Activated T-helper 1 cell treated with anti-CD3 and anti-CD28 coated beads, Interleukin-12 subunit alpha, Interleukin-12 subunit beta, Interleukin-2, Interleukin-4 antibody, amounts not matched to agents 30 ng/mL and 10 ng/mL and 1 ng/mL, durations not matched to agents 14 hours and 24 hours and 36 hours (primary cell): Measurements from ENCODE around the gene POU3F1. TPM values are rescaled to one million over a fixed set of nuclear protein-coding genes. Genes with fewer than 3 reads are reported as not detected.

Experiments
- DNase-seq: peaks from one replicate; pipeline ENCODE4 v3.0.0; 2021; ENCODE audit warnings: low spot score
- H3K27ac Mint-ChIP-seq: one replicate; pipeline ENCODE4 v1.8.0; 2021; ENCODE audit warnings: mild to moderate bottlenecking, mixed read lengths
- H3K27me3 Mint-ChIP-seq: one replicate; pipeline ENCODE4 v1.8.0; 2022; ENCODE audit warnings: mild to moderate bottlenecking, moderate library complexity, mixed read lengths; ENCODE audit not compliant: insufficient read depth
- H3K36me3 Mint-ChIP-seq: one replicate; pipeline ENCODE4 v1.8.0; 2021; ENCODE audit warnings: low read depth, mixed read lengths
- H3K4me1 Mint-ChIP-seq: one replicate; pipeline ENCODE4 v1.8.0; 2021; ENCODE audit warnings: low read depth, mixed read lengths
- H3K4me3 Mint-ChIP-seq: one replicate; pipeline ENCODE4 v1.8.0; 2021; ENCODE audit warnings: mild to moderate bottlenecking, moderate library complexity, mixed read lengths
- H3K9me3 Mint-ChIP-seq: one replicate; pipeline ENCODE4 v1.8.0; 2021; ENCODE audit warnings: mixed read lengths
- intact Hi-C: fragments of 100-400 bp; cut with micrococcal nuclease; formaldehyde crosslinking; loops from one replicate; pipeline ENCODE4 v1.15.1; 2024
- total RNA-seq: library from RNA; stranded (reverse); gene quantifications from 2 replicates; pipeline ENCODE4 v1.2.3, GENCODE V29; 2022

POU3F1 gene
- total RNA-seq = 1.5 and 1.8 TPM in 2 replicates

GRCh38 chr1:38046333-38046883 lies at the start of gene POU3F1:
POU3F1 (minus strand) TSS chr1:38046793; CDS start chr1:38046743, 50 bp downstream.
- intact Hi-C loops = no loop called here
- Mint-ChIP-seq H3K9me3 (no peaks in the 10 kb centered on the region), H3K27me3 (peaks cover 44% of the 10 kb centered on the region), H3K4me1 (no peaks in the 10 kb centered on the region), H3K36me3 (no peaks in the 10 kb centered on the region), H3K27ac (no peak within 1 kb of the TSS), H3K4me3 (peak within 1 kb of the TSS; percentile 84)
- no peak for DNase-seq

GRCh38 chr1:38095454-38095931 lies 48.9 kb upstream of the POU3F1 start:
- Mint-ChIP-seq H3K4me3 (no peak overlapping the region), H3K36me3 (no peaks in the 10 kb centered on the region), H3K27ac (no peak overlapping the region), H3K9me3 (no peaks in the 10 kb centered on the region), H3K4me1 (no peaks in the 10 kb centered on the region), H3K27me3 (peaks cover 16% of the 10 kb centered on the region)
- intact Hi-C loops = no loop called here
- DNase-seq = no peak

GRCh38 chr1:38094711-38095290 lies 48.2 kb upstream of the POU3F1 start:
- no peaks in the 10 kb centered on the region for H3K36me3 Mint-ChIP-seq
- H3K9me3 Mint-ChIP-seq = no peaks in the 10 kb centered on the region
- no peak for DNase-seq
- H3K27me3 Mint-ChIP-seq = peaks cover 16% of the 10 kb centered on the region
- no peaks in the 10 kb centered on the region for H3K4me1 Mint-ChIP-seq
- H3K4me3 Mint-ChIP-seq = no peak overlapping the region
- intact Hi-C loops = no loop called here
- no peak overlapping the region for H3K27ac Mint-ChIP-seq

DNA sequence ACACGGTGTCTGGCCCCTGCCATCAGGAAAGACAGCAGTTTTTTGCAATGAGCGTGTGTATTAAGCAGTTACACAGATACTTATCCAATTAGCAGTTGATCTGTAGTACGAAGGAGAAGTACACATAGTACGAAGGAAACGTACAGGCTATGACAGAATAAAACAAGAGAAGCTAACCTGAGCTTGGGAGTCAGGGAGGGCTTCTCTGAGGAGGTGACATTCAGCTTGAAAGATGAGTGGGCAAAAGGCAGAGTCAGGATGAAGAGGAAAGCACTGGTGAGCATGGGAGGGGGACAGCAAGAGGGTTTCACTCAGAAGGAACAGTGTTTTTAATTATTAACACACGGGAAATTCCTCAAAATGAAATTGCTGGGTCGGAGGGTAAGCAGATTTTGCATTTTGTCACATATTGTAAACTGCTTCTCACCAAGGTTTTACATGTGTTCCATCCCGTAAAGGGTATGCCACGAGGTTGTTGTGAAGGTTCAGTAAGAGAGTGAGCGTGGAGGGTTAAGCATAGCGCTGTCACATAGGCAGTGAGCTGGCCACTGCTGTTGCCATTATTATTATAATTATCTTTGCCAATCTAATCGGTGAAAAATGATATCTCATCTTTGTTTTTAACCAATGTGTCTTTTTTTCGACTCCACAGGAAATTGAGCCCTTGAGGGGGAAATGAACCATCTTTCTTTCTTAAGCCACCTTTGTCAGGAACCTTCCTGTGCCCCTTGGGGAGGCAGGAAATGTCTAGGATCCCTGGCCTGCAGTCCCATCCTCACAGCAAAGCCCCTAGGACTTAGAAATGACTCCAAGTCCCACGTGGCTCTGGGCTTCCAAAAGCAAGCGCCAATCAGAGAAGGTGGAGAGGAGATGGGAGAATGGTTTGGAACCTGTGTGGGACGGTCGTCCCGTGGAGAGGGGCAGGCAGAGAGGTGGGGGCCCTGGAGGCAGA lies 47.3 kb upstream of the POU3F1 start:
- Mint-ChIP-seq H3K4me3 (no peak overlapping the region), H3K9me3 (no peaks in the 10 kb centered on the region), H3K4me1 (no peaks in the 10 kb centered on the region), H3K36me3 (no peaks in the 10 kb centered on the region), H3K27me3 (peaks cover 16% of the 10 kb centered on the region), H3K27ac (no peak overlapping the region)
- DNase-seq = no peak
- intact Hi-C loops = no loop called here

DNA sequence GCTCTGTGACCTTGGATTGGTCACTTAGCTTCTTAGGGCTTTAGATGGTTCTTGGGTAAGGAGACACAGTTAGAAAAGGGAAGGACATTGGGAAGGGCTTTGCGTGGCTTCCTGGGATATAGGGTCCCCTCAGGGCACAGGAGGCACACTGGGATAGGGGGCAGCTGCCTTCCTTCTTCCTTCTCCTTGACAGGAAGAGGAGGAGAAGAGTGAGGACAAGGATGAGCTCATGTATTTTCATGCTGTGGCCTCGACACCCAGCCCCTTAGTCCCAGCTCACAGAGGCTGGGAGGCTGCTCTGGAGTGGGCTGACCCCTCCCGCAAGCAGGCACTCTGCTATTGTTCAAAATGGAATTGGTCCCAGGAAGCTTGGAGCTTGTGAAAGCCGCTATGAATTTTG lies 45.7 kb upstream of the POU3F1 start:
- intact Hi-C loops = no loop called here
- DNase-seq = no peak
- Mint-ChIP-seq H3K36me3 (no peaks in the 10 kb centered on the region), H3K4me1 (no peaks in the 10 kb centered on the region), H3K4me3 (no peak overlapping the region), H3K9me3 (no peaks in the 10 kb centered on the region), H3K27ac (no peak overlapping the region), H3K27me3 (peaks cover 21% of the 10 kb centered on the region)

DNA sequence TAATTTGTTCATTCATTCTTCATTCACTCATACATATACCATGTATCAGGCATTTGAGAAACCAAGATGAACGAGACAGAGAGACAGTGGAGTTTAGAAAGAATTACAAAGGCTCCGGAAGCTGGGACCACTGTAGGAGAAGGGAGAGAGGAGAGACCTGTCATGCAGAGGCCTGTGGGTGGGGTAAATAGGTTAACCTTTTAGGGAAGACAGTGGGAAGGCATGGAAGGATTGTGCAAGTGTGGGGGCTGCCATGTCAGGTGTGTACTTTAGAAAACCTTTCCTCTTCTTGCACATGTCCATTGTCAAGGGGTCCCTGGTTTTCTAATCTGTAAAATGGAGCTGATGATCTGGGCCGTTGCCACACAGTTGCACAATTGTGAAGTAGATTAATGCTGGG lies 44.2 kb upstream of the POU3F1 start:
- intact Hi-C loops = no loop called here
- Mint-ChIP-seq H3K4me1 (no peaks in the 10 kb centered on the region), H3K4me3 (no peak overlapping the region), H3K9me3 (no peaks in the 10 kb centered on the region), H3K27ac (no peak overlapping the region), H3K36me3 (no peaks in the 10 kb centered on the region), H3K27me3 (peaks cover 22% of the 10 kb centered on the region)
- no peak for DNase-seq

GRCh38 chr1:38089712-38090360 lies 43.2 kb upstream of the POU3F1 start:
- no peak for DNase-seq
- Mint-ChIP-seq H3K27me3 (peaks cover 22% of the 10 kb centered on the region), H3K4me3 (no peak overlapping the region), H3K4me1 (no peaks in the 10 kb centered on the region), H3K36me3 (no peaks in the 10 kb centered on the region), H3K27ac (no peak overlapping the region), H3K9me3 (no peaks in the 10 kb centered on the region)
- intact Hi-C loops = no loop called here

DNA sequence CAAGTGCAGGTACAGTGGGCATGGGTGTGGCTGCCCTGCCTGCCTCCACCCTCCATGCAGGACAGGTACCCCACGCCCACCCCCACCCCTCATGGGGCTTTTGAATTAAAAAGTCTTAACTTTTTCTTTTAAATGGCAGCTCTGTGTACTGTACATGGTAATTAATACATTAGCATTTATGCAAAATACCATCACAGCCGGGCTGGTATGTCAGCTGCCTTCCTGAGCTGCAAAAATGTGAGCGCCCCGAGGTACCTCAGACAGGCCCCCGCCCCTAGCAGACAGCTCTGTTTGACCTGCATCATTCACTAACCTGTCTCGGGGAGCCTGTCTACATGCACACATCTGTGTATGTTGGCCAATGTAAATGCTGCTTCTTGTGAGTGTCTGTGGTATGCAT lies 42.2 kb upstream of the POU3F1 start:
- no peak overlapping the region for H3K4me3 Mint-ChIP-seq
- no peak overlapping the region for H3K27ac Mint-ChIP-seq
- intact Hi-C loops = no loop called here
- no peaks in the 10 kb centered on the region for H3K4me1 Mint-ChIP-seq
- DNase-seq = no peak
- H3K36me3 Mint-ChIP-seq = no peaks in the 10 kb centered on the region
- no peaks in the 10 kb centered on the region for H3K9me3 Mint-ChIP-seq
- H3K27me3 Mint-ChIP-seq = peaks cover 17% of the 10 kb centered on the region

- intact Hi-C loops = no loop called here
- Mint-ChIP-seq H3K36me3 (no peaks in the 10 kb centered on the region), H3K27ac (no peak overlapping the region), H3K4me3 (no peak overlapping the region), H3K9me3 (no peaks in the 10 kb centered on the region), H3K27me3 (peaks cover 14% of the 10 kb centered on the region), H3K4me1 (no peaks in the 10 kb centered on the region)
- no peak for DNase-seq
These were observed 41.8 kb upstream of the POU3F1 start for GRCh38 chr1:38088366-38088765.

DNA sequence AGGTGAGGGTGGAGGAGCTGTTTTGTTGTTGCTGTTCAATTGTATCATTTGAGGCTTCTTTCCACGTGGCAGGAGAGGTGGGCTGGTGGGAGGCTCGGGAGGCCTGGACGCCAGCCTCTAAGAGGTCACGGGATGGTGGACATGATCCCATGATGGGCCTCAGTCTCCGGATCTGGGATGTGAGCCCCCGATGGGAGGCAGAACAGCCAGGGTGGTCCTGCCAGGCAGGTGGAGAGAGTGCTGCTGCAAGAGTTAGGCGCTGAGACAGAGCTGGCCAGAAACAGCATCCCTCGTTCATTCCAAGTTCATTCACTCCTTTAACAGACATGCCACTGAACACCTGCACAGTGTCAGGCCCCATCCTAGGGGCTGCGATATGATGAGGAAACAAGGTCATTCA lies 41.1 kb upstream of the POU3F1 start:
- Mint-ChIP-seq H3K4me1 (no peaks in the 10 kb centered on the region), H3K27ac (no peak overlapping the region), H3K4me3 (no peak overlapping the region), H3K9me3 (no peaks in the 10 kb centered on the region), H3K36me3 (no peaks in the 10 kb centered on the region), H3K27me3 (peaks cover 12% of the 10 kb centered on the region)
- intact Hi-C loops = no loop called here
- no peak for DNase-seq

DNA sequence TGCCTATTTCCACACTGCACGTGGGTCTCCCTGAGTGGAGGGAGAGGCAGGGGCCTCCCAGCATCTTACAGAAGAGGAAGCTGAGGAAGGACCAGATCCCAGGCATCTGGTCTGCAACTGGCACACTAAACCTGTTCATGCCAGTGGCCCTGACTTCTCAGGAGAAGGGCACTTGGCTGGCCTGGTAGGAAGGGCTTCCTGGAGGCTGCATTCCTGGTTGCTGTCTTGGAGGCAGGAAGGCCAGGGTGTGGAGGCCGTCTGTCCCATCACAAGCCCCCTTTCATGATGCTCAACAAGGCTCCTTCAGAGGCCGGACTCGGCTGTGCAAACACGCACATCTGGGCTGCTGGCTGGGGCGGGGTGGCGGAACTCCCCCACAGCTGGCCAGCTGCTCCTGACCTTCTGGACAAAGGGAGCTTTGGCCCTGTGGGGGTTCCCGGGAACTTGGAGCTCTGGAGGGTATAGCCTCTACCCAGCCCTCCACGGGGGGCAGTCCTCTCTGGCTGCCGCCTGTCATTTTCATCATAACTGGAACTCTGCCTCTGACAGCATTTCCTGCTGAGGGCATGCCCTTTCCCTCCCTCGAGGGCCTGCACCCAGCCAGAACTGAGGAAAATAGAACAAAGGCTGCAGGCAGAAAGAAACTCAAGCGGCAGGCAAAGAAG lies 39.2 kb upstream of the POU3F1 start:
- Mint-ChIP-seq H3K36me3 (no peaks in the 10 kb centered on the region), H3K4me3 (no peak overlapping the region), H3K4me1 (no peaks in the 10 kb centered on the region), H3K9me3 (no peaks in the 10 kb centered on the region), H3K27me3 (peaks cover 6% of the 10 kb centered on the region), H3K27ac (no peak overlapping the region)
- no peak for DNase-seq
- intact Hi-C loops = no loop called here

- Mint-ChIP-seq H3K36me3 (no peaks in the 10 kb centered on the region), H3K27me3 (peaks cover 6% of the 10 kb centered on the region), H3K4me1 (no peaks in the 10 kb centered on the region), H3K4me3 (no peak overlapping the region), H3K9me3 (no peaks in the 10 kb centered on the region), H3K27ac (no peak overlapping the region)
- intact Hi-C loops = no loop called here
- no peak for DNase-seq
These were observed 38.1 kb upstream of the POU3F1 start for GRCh38 chr1:38084700-38085099.
